Melanocyte of skin (primary cell): ENCODE measurements around the gene ZC3H10. TPM values are rescaled to one million over a fixed set of nuclear protein-coding genes. Genes with fewer than 3 reads are reported as not detected.

ENCODE experiments used
- total RNA-seq, 2 donors: library from RNA; depleted of rRNA; stranded (reverse); fragments of >200 nt; gene quantifications; 2 replicates each; pipeline ENCODE4 v1.2.3, GENCODE V29; 2012

ZC3H10 gene, protein sequence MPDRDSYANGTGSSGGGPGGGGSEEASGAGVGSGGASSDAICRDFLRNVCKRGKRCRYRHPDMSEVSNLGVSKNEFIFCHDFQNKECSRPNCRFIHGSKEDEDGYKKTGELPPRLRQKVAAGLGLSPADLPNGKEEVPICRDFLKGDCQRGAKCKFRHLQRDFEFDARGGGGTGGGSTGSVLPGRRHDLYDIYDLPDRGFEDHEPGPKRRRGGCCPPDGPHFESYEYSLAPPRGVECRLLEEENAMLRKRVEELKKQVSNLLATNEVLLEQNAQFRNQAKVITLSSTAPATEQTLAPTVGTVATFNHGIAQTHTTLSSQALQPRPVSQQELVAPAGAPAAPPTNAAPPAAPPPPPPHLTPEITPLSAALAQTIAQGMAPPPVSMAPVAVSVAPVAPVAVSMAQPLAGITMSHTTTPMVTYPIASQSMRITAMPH
- total RNA-seq = 1 to 10 TPM; 4.3 to 8.9 TPM

DNA sequence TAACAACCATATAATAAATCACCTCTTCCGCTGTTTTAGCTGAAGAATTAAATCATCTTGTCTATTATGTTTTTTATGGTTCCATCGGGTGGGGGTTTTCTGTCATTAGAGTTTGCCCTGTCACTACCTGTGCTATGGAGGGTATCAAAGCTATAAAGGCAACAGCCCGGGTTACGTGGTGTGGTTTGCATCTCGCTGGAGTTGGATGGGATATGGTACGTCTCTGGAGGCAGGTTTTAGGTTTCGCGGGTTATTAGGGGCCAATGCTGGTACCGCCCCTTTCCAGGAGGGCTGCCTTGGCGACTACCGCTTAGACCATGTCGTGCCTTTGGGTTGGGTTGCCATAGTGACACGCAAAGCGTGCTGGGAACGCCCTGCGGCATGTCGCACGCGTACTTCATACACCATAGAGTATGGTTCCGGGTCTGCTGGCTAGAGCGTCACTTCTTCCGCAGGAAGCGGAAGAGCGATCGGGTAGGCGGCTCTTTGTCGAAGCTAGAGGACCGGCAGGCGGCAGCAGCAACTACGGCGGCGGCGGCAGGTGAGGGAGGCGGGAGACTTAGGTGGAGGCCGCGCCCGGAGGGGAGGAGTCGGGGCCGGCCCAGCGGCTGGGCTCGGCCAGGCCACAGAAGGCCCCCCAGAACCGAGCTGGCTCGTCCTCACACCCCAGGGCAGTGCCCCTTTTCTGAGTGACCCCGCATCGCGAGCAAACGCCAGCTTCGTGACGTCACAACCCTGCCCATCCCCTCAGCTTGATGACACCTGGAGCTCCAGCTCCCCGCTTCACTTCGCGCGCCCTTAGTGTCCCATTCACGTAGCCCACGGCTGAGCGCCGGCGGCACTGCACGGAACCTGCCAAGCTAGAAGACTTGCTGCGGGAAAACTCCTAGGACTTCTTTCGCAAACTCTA is at the start of gene ZC3H10:
TSS of gene ZC3H10 (plus strand) at position 489 of the 910 bp plus-strand sequence. CDS start 2,297 bp downstream, outside the sequence.

DNA sequence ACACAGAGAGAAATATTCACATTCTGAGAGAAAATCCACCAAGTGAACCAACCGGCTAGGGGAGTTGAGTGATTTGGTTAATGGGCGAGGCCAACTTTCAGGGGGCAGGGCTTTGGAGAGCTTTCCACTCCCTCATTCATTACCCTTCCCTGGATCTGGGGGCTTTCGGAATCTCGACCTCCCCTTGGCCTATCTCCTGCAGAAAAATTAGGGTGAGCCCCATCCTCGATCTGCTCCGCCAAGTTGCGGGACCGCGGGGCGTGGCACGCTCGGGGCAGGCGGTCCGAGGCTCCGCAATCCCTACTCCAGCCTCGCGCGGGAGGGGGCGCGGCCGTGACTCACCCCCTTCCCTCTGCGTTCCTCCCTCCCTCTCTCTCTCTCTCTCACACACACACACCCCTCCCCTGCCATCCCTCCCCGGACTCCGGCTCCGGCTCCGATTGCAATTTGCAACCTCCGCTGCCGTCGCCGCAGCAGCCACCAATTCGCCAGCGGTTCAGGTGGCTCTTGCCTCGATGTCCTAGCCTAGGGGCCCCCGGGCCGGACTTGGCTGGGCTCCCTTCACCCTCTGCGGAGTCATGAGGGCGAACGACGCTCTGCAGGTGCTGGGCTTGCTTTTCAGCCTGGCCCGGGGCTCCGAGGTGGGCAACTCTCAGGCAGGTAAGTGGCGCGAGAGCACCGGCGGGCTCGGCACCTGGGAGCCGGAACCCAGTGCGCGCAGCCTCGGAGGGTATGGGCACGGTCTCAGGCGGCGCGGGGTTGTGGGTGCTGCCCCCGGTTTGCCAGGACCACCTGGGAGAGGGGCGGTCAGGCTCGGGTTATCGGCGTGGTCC is 38.1 kb upstream of the ZC3H10 start, which contains the start of gene ERBB3:
TSS of gene ERBB3 (plus strand) at position 443 of the 833 bp plus-strand sequence. CDS start at position 579, 136 bp downstream.

GRCh38 chr12:56104109-56104814 is 13.8 kb upstream of the ZC3H10 start, which contains the start of gene PA2G4:
Gene PA2G4 (plus strand): TSS chr12:56104559. CDS start chr12:56104738, 179 bp downstream.

DNA sequence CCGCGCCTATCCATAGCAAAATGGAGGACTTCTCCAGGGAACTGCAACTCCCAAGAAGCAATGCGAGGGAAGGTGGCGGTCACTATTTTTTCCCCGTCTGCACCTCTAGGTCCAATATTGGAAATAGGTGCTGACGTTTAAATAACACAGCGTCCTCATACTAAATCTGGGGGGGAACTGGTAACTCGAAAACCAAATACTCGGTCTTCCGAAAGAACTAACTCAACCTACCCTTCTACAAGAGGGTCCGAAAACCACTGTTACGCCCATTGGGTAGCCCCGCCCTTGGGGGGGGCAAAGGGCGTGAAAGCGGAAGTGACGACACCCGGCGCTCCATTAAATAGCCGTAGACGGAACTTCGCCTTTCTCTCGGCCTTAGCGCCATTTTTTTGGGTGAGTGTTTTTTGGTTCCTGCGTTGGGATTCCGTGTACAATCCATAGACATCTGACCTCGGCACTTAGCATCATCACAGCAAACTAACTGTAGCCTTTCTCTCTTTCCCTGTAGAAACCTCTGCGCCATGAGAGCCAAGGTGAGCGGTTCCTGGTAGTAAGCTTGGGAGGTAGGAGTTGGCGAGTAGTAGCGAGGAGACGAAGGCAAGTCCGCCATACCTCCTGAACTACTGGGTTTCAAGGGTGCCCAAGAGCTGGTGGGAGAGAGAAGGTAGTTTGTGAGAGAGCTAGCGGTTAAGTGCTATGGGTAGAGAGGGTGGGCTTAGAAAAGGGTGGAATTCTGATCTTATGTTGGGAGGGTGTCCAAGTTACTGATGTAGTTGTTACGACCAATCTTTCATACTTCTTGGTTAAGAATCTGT is 1.6 kb upstream of the ZC3H10 start, which contains the start of gene RPL41:
TSS of gene RPL41 (plus strand) at position 367 of the 815 bp plus-strand sequence.

GRCh38 chr12:56127888-56128669 is 10.0 kb downstream of the ZC3H10 start, which contains the start of gene ESYT1:
Gene ESYT1 (plus strand): TSS chr12:56128267. CDS start chr12:56128320, 53 bp downstream.

DNA sequence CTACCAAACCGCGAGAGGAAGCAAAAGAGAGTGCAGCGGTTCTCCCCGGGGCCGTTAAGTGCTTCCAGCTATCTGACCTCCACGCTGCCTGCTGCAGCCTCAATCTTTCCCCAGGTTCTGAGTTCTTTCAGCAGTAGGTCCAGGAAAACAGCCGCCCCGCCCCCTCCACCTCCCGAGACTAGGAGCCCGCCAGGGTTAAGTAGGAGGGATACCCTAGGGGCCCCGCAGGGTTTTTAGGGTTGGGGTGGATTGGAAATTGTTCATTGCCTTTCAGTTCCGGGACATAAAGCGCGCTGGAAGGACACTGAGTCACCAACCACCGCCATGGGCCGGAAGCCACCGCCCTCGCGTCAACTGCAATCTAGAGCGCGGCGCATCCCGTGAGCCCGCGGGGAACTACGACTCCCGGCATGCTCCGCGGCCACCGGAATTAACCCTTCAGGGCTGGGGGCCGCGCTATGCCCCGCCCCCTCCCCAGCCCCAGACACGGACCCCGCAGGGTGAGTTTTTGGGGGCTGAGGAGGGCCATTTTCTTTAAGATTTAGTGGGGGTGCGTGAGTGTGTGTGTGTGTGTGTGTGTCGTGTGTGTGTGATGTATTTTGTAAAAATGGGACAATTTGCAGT is 34.2 kb downstream of the ZC3H10 start, which contains the start of gene MYL6B:
TSS of gene MYL6B (plus strand) at position 456 of the 624 bp plus-strand sequence. CDS start 1,332 bp downstream, outside the sequence.

DNA sequence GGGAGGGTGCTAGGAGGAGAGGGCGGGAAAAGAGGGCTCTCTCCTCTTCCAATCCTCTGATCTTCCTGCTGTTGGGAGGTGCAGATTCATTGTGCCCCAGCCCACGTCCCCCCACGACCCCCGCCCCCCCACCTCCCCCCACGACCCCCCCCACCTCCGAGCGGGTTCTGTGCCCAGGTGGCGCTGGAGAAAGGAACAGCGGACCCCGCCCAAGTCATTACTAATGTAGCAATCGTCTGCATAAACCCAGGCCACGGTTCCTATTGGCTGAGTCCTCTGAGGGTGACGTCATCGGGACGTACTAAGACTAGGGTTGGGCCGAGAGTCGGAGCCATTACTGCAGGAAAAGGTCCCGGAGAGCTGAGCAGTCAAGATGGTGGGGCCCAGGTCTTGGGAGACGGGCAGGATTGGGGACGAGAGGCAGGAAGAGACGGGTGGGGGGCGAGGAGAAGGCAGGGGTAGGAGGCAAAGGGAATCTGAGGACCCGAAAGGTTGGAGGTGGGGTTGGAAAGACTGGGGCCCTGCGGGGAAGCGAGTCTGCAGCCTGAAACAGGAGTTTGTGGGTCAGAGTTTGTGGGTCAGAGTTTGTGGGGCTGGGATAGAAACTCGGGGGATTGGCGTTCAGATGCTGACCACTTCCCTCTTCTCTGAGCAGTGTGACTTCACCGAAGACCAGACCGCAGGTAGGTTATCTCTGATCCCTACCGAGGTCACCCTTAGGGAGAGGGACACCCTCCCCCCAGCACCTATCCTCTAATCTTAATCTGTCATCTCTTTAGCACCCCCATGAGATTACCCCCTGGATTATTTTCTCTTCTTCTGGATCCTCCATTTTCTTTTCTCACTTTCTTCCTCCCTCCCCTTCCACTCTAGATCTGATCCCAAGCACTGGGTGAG is 40.2 kb downstream of the ZC3H10 start, which contains the start of gene MYL6:
TSS of gene MYL6 (plus strand) at position 331 of the 897 bp plus-strand sequence. CDS start at position 374, 43 bp downstream.

Other genes starting within 250 kb of the ZC3H10 start
- gene PYM1, start 190.4 kb upstream of the ZC3H10 start, total RNA-seq = 10 to 100 TPM; 27.6 to 29.6 TPM
- gene DGKA, start 187.1 kb upstream of the ZC3H10 start, total RNA-seq = 10 to 100 TPM in 1 of 2 donors, 1 to 10 TPM in 1; 6.3 to 10.3 TPM
- gene PMEL, start 152.2 kb upstream of the ZC3H10 start, total RNA-seq = 1,000 to 10,000 TPM; 4,571 to 5,356 TPM
- gene CDK2, start 151.4 kb upstream of the ZC3H10 start, total RNA-seq = 100 to 1,000 TPM; 367 to 670 TPM
- 100 to 1,000 TPM; 110 to 138 TPM for gene RAB5B, start 144.2 kb upstream of the ZC3H10 start, total RNA-seq
- 10 to 100 TPM; 21.0 to 22.4 TPM for gene SUOX, start 121.0 kb upstream of the ZC3H10 start, total RNA-seq
- gene IKZF4, start 97.2 kb upstream of the ZC3H10 start, total RNA-seq = 1 to 10 TPM; 2.1 to 3.7 TPM
- 100 to 1,000 TPM; 376 to 592 TPM for gene RPS26, start 76.3 kb upstream of the ZC3H10 start, total RNA-seq
- 100 to 1,000 TPM; 119 to 172 TPM for gene ERBB3, start 38.1 kb upstream of the ZC3H10 start, total RNA-seq
- gene PA2G4, start 13.7 kb upstream of the ZC3H10 start, total RNA-seq = 100 to 1,000 TPM; 158 to 353 TPM
- gene RPL41, start 1.6 kb upstream of the ZC3H10 start, total RNA-seq = 1,000 to 10,000 TPM; 1,450 to 2,567 TPM
- 100 to 1,000 TPM; 154 to 178 TPM for gene ESYT1, start 10.0 kb downstream of the ZC3H10 start, total RNA-seq
- gene MYL6B, start 34.3 kb downstream of the ZC3H10 start, total RNA-seq = 10 to 100 TPM; 35.1 to 37.0 TPM
- gene MYL6, start 40.1 kb downstream of the ZC3H10 start, total RNA-seq = 100 to 1,000 TPM; 911 to 968 TPM
- gene SMARCC2, start 71.2 kb downstream of the ZC3H10 start, total RNA-seq = 10 to 100 TPM; 32.3 to 34.1 TPM
- 10 to 100 TPM; 54.7 to 72.6 TPM for gene RNF41, start 103.7 kb downstream of the ZC3H10 start, total RNA-seq
- gene NABP2, start 106.1 kb downstream of the ZC3H10 start, total RNA-seq = 10 to 100 TPM; 30.6 to 52.9 TPM
- not detected for gene SLC39A5, start 111.8 kb downstream of the ZC3H10 start, total RNA-seq
- gene ANKRD52, start 140.1 kb downstream of the ZC3H10 start, total RNA-seq = 10 to 100 TPM; 29.3 to 37.3 TPM
- 1 to 10 TPM; 6.0 to 9.3 TPM for gene COQ10A, start 148.7 kb downstream of the ZC3H10 start, total RNA-seq
- 100 to 1,000 TPM; 141 to 198 TPM for gene CS, start 182.1 kb downstream of the ZC3H10 start, total RNA-seq
- 100 to 1,000 TPM; 172 to 220 TPM for gene CNPY2, start 197.7 kb downstream of the ZC3H10 start, total RNA-seq
- gene PAN2, start 215.7 kb downstream of the ZC3H10 start, total RNA-seq = 10 to 100 TPM; 16.3 to 36.1 TPM
- under 1 TPM in 1 of 2 donors, not detected in 1; 0.33 TPM for gene IL23A, start 220.6 kb downstream of the ZC3H10 start, total RNA-seq
- gene STAT2, start 241.8 kb downstream of the ZC3H10 start, total RNA-seq = 100 to 1,000 TPM; 712 to 885 TPM
- not detected for gene APOF, start 244.6 kb downstream of the ZC3H10 start, total RNA-seq